Esophagus squamous epithelium (tissue), 5 donors: Measurements from ENCODE around the gene CNOT8. TPM values are rescaled to one million over a fixed set of nuclear protein-coding genes. Genes with fewer than 3 reads are reported as not detected.

Experiments
- DNase-seq: peaks from one replicate; lab custom pipeline; 2025; lab: John Stamatoyannopoulos, UW
- H3K27ac ChIP-seq, 4 donors: fragments of 200-600 bp; sonication (generic); one replicate each; pipeline ENCODE4 v1.5.1; 2016 to 2019; ENCODE audit warnings: mild to moderate bottlenecking in 1 of 4
- H3K27me3 ChIP-seq, 4 donors: fragments of 200-600 bp; sonication (generic); 1 replicate in 3 of 4; 2 replicates in 1 of 4; pipeline versions ENCODE4 v1.5.1 to v1.6.0; 2017 to 2021; ENCODE audit warnings: antibody characterized with exemption in 1 of 4
- H3K36me3 ChIP-seq, 3 donors: fragments of 200-600 bp; sonication (generic); one replicate each; pipeline ENCODE4 v1.5.1; 2016 to 2019
- H3K4me1 ChIP-seq, 3 donors: fragments of 200-600 bp; sonication (generic); one replicate each; pipeline ENCODE4 v1.5.1; 2017 to 2019
- H3K4me3 ChIP-seq, 4 donors: fragments of 200-600 bp; sonication (generic); 1 replicate in 3 of 4; 2 replicates in 1 of 4; pipeline ENCODE4 v1.5.1; 2016 to 2019; ENCODE audit warnings: mild to moderate bottlenecking in 2 of 4, moderate library complexity in 1 of 4
- H3K9me3 ChIP-seq, 3 donors: fragments of 200-600 bp; sonication (generic); one replicate each; pipeline ENCODE4 v1.5.1; 2016 to 2019
- POLR2A ChIP-seq, 4 donors: fragments of 450-650 bp; IDR thresholded peaks; one replicate each; pipeline ENCODE4 v1.6.1; 2017; ENCODE audit warnings: antibody characterized with exemption in 4 of 4, mild to moderate bottlenecking in 4 of 4, moderate library complexity in 3 of 4
- WGBS, 2 donors: methylation state at CpG; one replicate each; pipeline ENCODE4 v1.1.5; 2018; 5-methylcytosine and 5-hydroxymethylcytosine counted together
- intact Hi-C: fragments of 100-400 bp; cut with DNase I; formaldehyde crosslinking; loops from one replicate; pipeline ENCODE4 v1.15.0; 2022
- total RNA-seq, 4 donors: library from RNA; depleted of rRNA; stranded (reverse); fragments of >200 nt; gene quantifications; one replicate each; pipeline ENCODE4 v1.1.0, GENCODE V29; 2016
- TF ChIP-seq, protein P1 (sequence below), 6 experiments: fragments of 450-650 bp in 4 of 6; fragments of 200-600 bp in 2 of 6; sonication (generic) in 2 of 6; IDR thresholded peaks; one replicate each; pipeline ENCODE4 v1.5.1; 2016 to 2019; ENCODE audit warnings: antibody characterized with exemption in 6 of 6, mild to moderate bottlenecking in 4 of 6, moderate library complexity in 4 of 6
- donor health status: DM: yes; HTN: yes; CAD: no.

The CNOT8 gene
- total RNA-seq, 4 donors from 2014 or later: 32.8 to 55.0 (median 40.3) TPM

DNA sequence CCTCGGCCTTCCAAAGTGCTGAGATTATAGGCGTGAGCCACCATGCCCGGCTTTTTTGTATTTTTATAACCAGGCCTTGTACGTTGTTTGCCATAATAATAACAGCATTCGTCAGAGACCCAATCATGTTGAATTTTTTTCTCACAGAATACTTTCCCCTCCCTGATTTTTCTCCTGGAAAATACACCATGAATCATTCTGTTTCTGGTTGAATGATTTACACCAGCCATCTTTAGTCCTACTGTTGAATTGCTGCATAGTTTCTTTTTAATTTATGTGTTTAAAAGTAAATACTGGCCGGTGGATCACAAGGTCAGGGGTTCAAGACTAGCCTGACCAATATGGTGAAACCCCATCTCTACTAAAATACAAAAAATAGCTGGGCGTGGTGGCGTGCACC is 3.5 kb downstream of the CNOT8 start:
- no peak for DNase-seq
- H3K27ac ChIP-seq: no peak overlapping the region
- 79 to 87% methylated on average over 8 of the region's 8 CpGs for WGBS, 2 donors
- no peak overlapping the region for H3K4me3 ChIP-seq
- H3K9me3 ChIP-seq: no peaks in the 10 kb centered on the region
- TF ChIP-seq, protein P1, sequence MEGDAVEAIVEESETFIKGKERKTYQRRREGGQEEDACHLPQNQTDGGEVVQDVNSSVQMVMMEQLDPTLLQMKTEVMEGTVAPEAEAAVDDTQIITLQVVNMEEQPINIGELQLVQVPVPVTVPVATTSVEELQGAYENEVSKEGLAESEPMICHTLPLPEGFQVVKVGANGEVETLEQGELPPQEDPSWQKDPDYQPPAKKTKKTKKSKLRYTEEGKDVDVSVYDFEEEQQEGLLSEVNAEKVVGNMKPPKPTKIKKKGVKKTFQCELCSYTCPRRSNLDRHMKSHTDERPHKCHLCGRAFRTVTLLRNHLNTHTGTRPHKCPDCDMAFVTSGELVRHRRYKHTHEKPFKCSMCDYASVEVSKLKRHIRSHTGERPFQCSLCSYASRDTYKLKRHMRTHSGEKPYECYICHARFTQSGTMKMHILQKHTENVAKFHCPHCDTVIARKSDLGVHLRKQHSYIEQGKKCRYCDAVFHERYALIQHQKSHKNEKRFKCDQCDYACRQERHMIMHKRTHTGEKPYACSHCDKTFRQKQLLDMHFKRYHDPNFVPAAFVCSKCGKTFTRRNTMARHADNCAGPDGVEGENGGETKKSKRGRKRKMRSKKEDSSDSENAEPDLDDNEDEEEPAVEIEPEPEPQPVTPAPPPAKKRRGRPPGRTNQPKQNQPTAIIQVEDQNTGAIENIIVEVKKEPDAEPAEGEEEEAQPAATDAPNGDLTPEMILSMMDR (IDR thresholded peaks at IDR 0.05): no peak
- no peak for TF ChIP-seq POLR2A (IDR thresholded peaks at IDR 0.05)
- H3K36me3 ChIP-seq: peaks cover 0 to 54% (median 10%) of the 10 kb centered on the region in 3 donors
- intact Hi-C loops: no loop called here
- peaks cover 0 to 63% (median 34%) of the 10 kb centered on the region in 3 donors for H3K4me1 ChIP-seq
- H3K27me3 ChIP-seq: no peaks in the 10 kb centered on the region

DNA sequence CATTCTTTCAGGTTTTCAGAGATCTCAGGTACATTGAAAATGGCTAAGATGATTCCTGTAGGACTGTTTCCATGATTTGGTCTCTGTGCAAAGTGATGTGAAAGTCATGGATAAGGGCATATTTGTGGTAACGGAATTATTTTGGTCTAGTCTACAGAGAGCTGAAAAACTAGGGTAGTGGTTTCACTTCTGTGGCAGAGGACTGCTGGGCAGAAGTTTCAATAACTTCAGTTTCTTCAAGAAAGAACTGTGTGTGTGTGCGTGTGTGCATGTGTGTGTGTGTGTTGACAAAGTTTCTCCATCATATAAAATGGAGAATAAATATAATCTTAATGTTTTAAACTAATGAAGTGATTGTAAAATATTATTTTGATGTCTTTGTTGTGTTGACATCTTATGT is 4.3 kb downstream of the CNOT8 start:
- H3K36me3 ChIP-seq: peaks cover 0 to 62% (median 10%) of the 10 kb centered on the region in 3 donors
- no peak for DNase-seq
- H3K4me1 ChIP-seq: peaks cover 0 to 56% (median 33%) of the 10 kb centered on the region in 3 donors
- TF ChIP-seq, protein P1 (IDR thresholded peaks at IDR 0.05): no peak
- TF ChIP-seq POLR2A (IDR thresholded peaks at IDR 0.05): no peak
- no peak overlapping the region for H3K27ac ChIP-seq
- H3K27me3 ChIP-seq: no peaks in the 10 kb centered on the region
- 65 to 79% methylated on average over 2 of the region's 2 CpGs for WGBS, 2 donors
- intact Hi-C loops: no loop called here
- H3K4me3 ChIP-seq: no peak overlapping the region
- no peaks in the 10 kb centered on the region for H3K9me3 ChIP-seq

DNA sequence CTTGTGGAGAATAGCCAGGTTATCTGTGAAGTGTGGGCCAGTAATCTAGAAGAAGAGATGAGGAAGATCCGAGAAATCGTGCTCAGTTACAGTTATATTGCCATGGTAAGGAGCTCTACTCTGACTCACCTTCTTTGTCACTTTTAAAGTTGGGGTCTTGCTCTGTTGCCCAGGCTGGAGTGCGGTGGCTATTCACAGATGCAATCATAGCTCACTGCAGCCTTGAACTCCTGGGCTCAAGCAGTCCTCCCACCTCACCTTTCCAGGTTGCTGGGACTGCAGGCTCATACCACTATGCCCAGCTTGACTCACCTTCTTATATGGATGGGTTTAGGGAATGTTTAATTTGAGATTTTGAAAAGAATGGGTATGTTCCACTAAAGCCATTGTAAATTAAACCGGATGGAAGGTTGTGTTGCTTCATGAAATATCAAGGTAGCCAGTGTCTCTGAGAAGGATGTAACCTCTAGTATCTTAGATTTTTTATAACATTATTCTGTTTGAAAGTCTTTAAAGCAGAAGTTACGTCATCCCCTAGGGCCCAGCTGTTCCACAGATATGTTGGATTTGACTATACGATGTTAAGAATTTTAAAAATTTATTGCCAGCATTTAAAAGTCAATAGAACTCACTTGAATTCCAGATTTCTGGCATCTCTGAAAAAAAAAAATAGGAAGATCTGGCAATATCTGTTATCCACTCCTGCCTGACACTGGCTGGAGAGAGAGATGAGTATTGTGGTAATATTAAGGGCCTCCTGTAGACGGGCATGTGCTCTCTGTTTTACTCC is 5.1 kb downstream of the CNOT8 start:
- DNase-seq: no peak
- no peak overlapping the region for H3K4me3 ChIP-seq
- H3K27ac ChIP-seq: no peak overlapping the region
- peaks cover 0 to 69% (median 10%) of the 10 kb centered on the region in 3 donors for H3K36me3 ChIP-seq
- peaks cover 0 to 59% (median 33%) of the 10 kb centered on the region in 3 donors for H3K4me1 ChIP-seq
- no peaks in the 10 kb centered on the region for H3K9me3 ChIP-seq
- intact Hi-C loops: no loop called here
- no peak for TF ChIP-seq POLR2A (IDR thresholded peaks at IDR 0.05)
- TF ChIP-seq, protein P1 (IDR thresholded peaks at IDR 0.05): no peak
- WGBS, 2 donors: 85 to 89% methylated on average over 7 of the region's 7 CpGs
- H3K27me3 ChIP-seq: no peaks in the 10 kb centered on the region

DNA sequence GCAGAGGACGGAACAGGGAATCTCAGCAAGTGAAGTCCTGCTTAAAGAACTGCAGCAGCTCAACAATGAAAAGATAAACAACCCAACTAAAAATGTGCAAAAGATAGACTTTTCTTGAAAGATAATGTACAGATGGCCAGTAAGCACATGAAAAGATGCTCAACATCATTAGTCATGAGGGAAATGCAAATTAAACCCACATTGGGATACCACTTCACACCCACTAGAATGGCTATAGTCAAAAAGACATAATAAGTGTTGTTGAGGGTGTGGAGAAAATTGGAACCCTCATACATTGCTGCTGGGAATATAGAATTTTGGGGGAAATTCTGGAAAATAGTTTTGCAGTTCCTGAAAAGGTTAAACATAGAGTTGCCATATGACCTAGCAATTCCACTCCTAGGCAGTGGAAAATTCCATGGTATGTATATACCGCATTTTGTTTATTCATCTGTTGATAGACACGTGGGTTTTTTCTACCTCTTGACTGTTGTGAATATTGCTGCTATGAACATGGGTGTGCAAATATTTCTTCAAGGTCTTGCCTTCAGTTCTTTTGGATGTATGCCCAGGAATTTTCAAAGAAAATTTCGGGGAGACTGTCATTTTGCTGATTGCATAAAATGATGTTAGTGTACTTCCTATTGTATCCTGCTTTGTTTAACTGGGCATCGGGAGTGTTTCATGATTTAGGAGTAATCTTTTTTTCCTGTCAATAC is 7.2 kb downstream of the CNOT8 start:
- peaks cover 0 to 85% (median 12%) of the 10 kb centered on the region in 3 donors for H3K36me3 ChIP-seq
- no peak overlapping the region for H3K27ac ChIP-seq
- peaks cover 0 to 44% (median 22%) of the 10 kb centered on the region in 3 donors for H3K4me1 ChIP-seq
- DNase-seq: no peak
- H3K9me3 ChIP-seq: no peaks in the 10 kb centered on the region
- WGBS, 2 donors: 54 to 61% methylated on average over 5 of the region's 5 CpGs
- intact Hi-C loops: no loop called here
- TF ChIP-seq, protein P1 (IDR thresholded peaks at IDR 0.05): no peak
- TF ChIP-seq POLR2A (IDR thresholded peaks at IDR 0.05): no peak
- H3K27me3 ChIP-seq: no peaks in the 10 kb centered on the region
- H3K4me3 ChIP-seq: no peak overlapping the region

DNA sequence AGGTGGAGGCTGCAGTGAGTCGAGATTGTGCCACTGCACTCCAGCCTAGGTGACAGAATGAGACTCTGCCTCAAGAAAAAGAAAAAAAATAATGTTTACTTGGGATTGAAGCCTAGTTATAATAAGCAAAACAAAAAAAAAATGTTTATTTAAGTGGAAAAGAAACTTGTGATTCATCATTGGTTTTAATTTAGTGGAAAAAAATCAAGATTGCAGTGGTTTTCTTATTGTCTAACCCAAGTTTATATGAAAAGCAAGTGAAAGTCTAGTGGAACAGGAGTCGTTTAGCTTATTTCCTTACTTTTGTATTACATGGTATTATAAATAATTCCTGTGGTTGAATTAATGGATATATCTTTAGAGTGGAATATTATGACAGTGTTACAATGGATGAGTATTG is 8.4 kb downstream of the CNOT8 start:
- 66 to 75% methylated on average over 1 to 2 of the region's 2 CpGs for WGBS, 2 donors
- Histone ChIP-seq H3K27ac (no peak overlapping the region), H3K9me3 (no peaks in the 10 kb centered on the region), H3K36me3 (peaks cover 0 to 92% (median 16%) of the 10 kb centered on the region in 3 donors), H3K4me1 (peaks cover 0 to 32% (median 10%) of the 10 kb centered on the region in 3 donors), H3K4me3 (no peak overlapping the region), H3K27me3 (no peaks in the 10 kb centered on the region)
- intact Hi-C loops: no loop called here
- no peak for DNase-seq
- no peak for TF ChIP-seq POLR2A (IDR thresholded peaks at IDR 0.05)
- TF ChIP-seq, protein P1 (IDR thresholded peaks at IDR 0.05): no peak
